Measurements from ENCODE around the gene THAP6.
"Not testable (repeated sequence)": the region's sequence is repeated elsewhere in the genome, so short reads cannot be mapped to it uniquely, and the experiment has no call there.

The THAP6 gene

GRCh38 chr4:75514131-75514948 lies at the start of gene THAP6, which contains the start of gene RCHY1:
THAP6 (plus strand) TSS chr4:75514473; CDS start chr4:75515453, 980 bp downstream.
RCHY1 (minus strand) TSS chr4:75514403; CDS start chr4:75514286, 117 bp downstream.
- in situ Hi-C loops (cut with MboI; ENCODE audit: low sequenced_read_pairs) = no loop called here

- in situ Hi-C loops (cut with MboI; ENCODE audit: low sequenced_read_pairs) = no loop called here
These were observed 44.4 kb upstream of the THAP6 start for GRCh38 chr4:75469896-75470295.

GRCh38 chr4:75470738-75471137 lies 43.5 kb upstream of the THAP6 start:
- in situ Hi-C loops (cut with MboI; ENCODE audit: low sequenced_read_pairs) = no loop called here

- in situ Hi-C loops (cut with MboI; ENCODE audit: low sequenced_read_pairs) = no loop called here
These were observed 37.1 kb upstream of the THAP6 start for GRCh38 chr4:75477201-75477600.

GRCh38 chr4:75484190-75484589 lies 30.1 kb upstream of the THAP6 start:
- in situ Hi-C loops (cut with MboI; ENCODE audit: low sequenced_read_pairs) = no loop called here

GRCh38 chr4:75490155-75490554 lies 24.1 kb upstream of the THAP6 start:
- in situ Hi-C loops (cut with MboI; ENCODE audit: low sequenced_read_pairs) = no loop called here

- in situ Hi-C loops (cut with MboI; ENCODE audit: low sequenced_read_pairs) = no loop called here
These were observed 19.7 kb upstream of the THAP6 start for GRCh38 chr4:75494563-75494962.

GRCh38 chr4:75495476-75495875 lies 18.8 kb upstream of the THAP6 start:
- in situ Hi-C loops (cut with MboI; ENCODE audit: low sequenced_read_pairs) = no loop called here

- in situ Hi-C loops (cut with MboI; ENCODE audit: low sequenced_read_pairs) = no loop called here
These were observed 17.9 kb upstream of the THAP6 start for GRCh38 chr4:75496406-75496805.

- in situ Hi-C loops (cut with MboI; ENCODE audit: low sequenced_read_pairs) = no loop called here
These were observed 17.1 kb upstream of the THAP6 start for GRCh38 chr4:75497133-75497532.

- in situ Hi-C loops (cut with MboI; ENCODE audit: low sequenced_read_pairs) = no loop called here
These were observed 16.2 kb upstream of the THAP6 start for GRCh38 chr4:75498041-75498440.

GRCh38 chr4:75499900-75500299 lies 14.4 kb upstream of the THAP6 start:
- in situ Hi-C loops (cut with MboI; ENCODE audit: low sequenced_read_pairs) = no loop called here

GRCh38 chr4:75502671-75503070 lies 11.6 kb upstream of the THAP6 start:
- in situ Hi-C loops (cut with MboI; ENCODE audit: low sequenced_read_pairs) = no loop called here

GRCh38 chr4:75505630-75506029 lies 8.6 kb upstream of the THAP6 start:
- in situ Hi-C loops (cut with MboI; ENCODE audit: low sequenced_read_pairs) = no loop called here

GRCh38 chr4:75509592-75509991 lies 4.7 kb upstream of the THAP6 start:
- in situ Hi-C loops (cut with MboI; ENCODE audit: low sequenced_read_pairs) = not testable (repeated sequence)

- in situ Hi-C loops (cut with MboI; ENCODE audit: low sequenced_read_pairs) = no loop called here
These were observed 2.4 kb upstream of the THAP6 start for GRCh38 chr4:75511841-75512240.

- in situ Hi-C loops (cut with MboI; ENCODE audit: low sequenced_read_pairs) = no loop called here
These were observed 1.7 kb upstream of the THAP6 start for GRCh38 chr4:75512386-75513211.

GRCh38 chr4:75513526-75514130 lies 645 bp upstream of the THAP6 start:
- in situ Hi-C loops (cut with MboI; ENCODE audit: low sequenced_read_pairs) = no loop called here

GRCh38 chr4:75514949-75515612 lies 808 bp downstream of the THAP6 start:
- in situ Hi-C loops (cut with MboI; ENCODE audit: low sequenced_read_pairs) = no loop called here

GRCh38 chr4:75516144-75516543 lies 1.9 kb downstream of the THAP6 start:
- in situ Hi-C loops (cut with MboI; ENCODE audit: low sequenced_read_pairs) = no loop called here

- in situ Hi-C loops (cut with MboI; ENCODE audit: low sequenced_read_pairs) = not testable (repeated sequence)
These were observed 5.2 kb downstream of the THAP6 start for GRCh38 chr4:75519452-75519851.

All from HL-60/S4 (cell line).